ENCODE data around the gene KIF26A. TPM values are rescaled to one million over a fixed set of nuclear protein-coding genes. Genes with fewer than 3 reads are reported as not detected.

The KIF26A gene
- total and polyA plus RNA-seq, 2 of the 4 experiments (the other 2 are of a cell fraction): not detected

- H4K8ac ChIP-seq (ENCODE audit: low read depth in 2 of 2, low read length in 2 of 2): no peak overlapping the region
- no peak overlapping the region for H2BK5ac ChIP-seq (ENCODE audit: low read depth, low read length, poor library complexity, severe bottlenecking)
- no peak overlapping the region for H3K56ac ChIP-seq (ENCODE audit: extremely low read depth, insufficient read depth, low read length)
- H3K4me1 ChIP-seq (ENCODE audit: control insufficient read depth, insufficient read depth, low read length): no peaks in the 10 kb centered on the region
- CTCF ChIA-PET: no interaction called here
- H3K9me1 ChIP-seq (ENCODE audit: insufficient read depth, low read length): no peaks in the 10 kb centered on the region
- H3K4me3 ChIP-seq (ENCODE audit: insufficient read depth, low read depth, low read length): no peak overlapping the region
- intact Hi-C loops (cut with micrococcal nuclease) (no loop called here), in situ Hi-C loops (cut with MboI; ENCODE audit: low sequenced_read_pairs) (no loop called here), dilution Hi-C loops (cut with HindIII; ENCODE audit: low sequenced_read_pairs, unreplicated experiment) (no loop called here)
- no peak overlapping the region for H3K9ac ChIP-seq (ENCODE audit: low read depth, low read length)
- H2AFZ ChIP-seq (replicated peaks; ENCODE audit: low read length, poor library complexity): no peak overlapping the region
- TF ChIP-seq CHD1 (IDR thresholded peaks at IDR 0.05; ENCODE audit: low read depth, low read length): no peak
- no peak overlapping the region for H2AK9ac ChIP-seq (replicated peaks; ENCODE audit: low read depth, low read length, poor library complexity)
- no peak for ATAC-seq (ENCODE audit: low read depth)
- no peak overlapping the region for H3K18ac ChIP-seq (ENCODE audit: low read depth, low read length)
- DNase-seq: no peak
- no peak overlapping the region for H4K5ac ChIP-seq (ENCODE audit: low read depth, low read length)
- H4K91ac ChIP-seq (ENCODE audit: insufficient read depth, low read depth, low read length): no peak overlapping the region
- no TSS peak for BruUV-seq (replicated peaks)
- H2BK120ac ChIP-seq (ENCODE audit: low read depth, low read length): no peak overlapping the region
- H3K9me3 ChIP-seq (ENCODE audit: control insufficient read depth, insufficient read depth, low read length): no peaks in the 10 kb centered on the region
- no peak overlapping the region for H2BK20ac ChIP-seq (ENCODE audit: low read depth, low read length)
- H3K4ac ChIP-seq (ENCODE audit: low read depth, low read length): no peak overlapping the region
- WGBS, 2 experiments (ENCODE audit: extremely low coverage in 2 of 2, insufficient read length in 1 of 2): no CpG with 5 or more reads among the region's 21 CpGs
- no peak overlapping the region for H2BK15ac ChIP-seq (ENCODE audit: low read depth, low read length)
- H3K23ac ChIP-seq (ENCODE audit: low read depth, low read length): no peak overlapping the region
- H3K4me2 ChIP-seq (ENCODE audit: low read depth, low read length): no peak overlapping the region
- no peaks in the 10 kb centered on the region for H3K36me3 ChIP-seq (ENCODE audit: control insufficient read depth, insufficient read depth, low read length)
- no peaks in the 10 kb centered on the region for H3K79me1 ChIP-seq (ENCODE audit: low read depth in 1 of 2, low read length in 2 of 2)
- H3K27me3 ChIP-seq (ENCODE audit: control insufficient read depth, insufficient read depth, low read length): peaks cover 6% of the 10 kb centered on the region; the same call in 1 of the 2 replicates
- H4K20me1 ChIP-seq (ENCODE audit: insufficient read depth, low read length): no peaks in the 10 kb centered on the region; the same call in 1 of the 2 replicates
- H2AK5ac ChIP-seq (ENCODE audit: low read depth, low read length): no peak overlapping the region
- no peak overlapping the region for H3K14ac ChIP-seq (replicated peaks; ENCODE audit: low read depth, low read length)
- H3K27ac ChIP-seq (ENCODE audit: insufficient read depth, low read length): no peak overlapping the region
- POLR2A ChIA-PET (ENCODE audit: unreplicated experiment): no interaction called here
Observed at GRCh38 chr14:104111301-104112112, 26.9 kb upstream of the KIF26A start.

Measured in IMR-90 (cell line).